ENCODE results near the gene LYPD5.
"Not testable (repeated sequence)": the region's sequence is repeated elsewhere in the genome, so short reads cannot be mapped to it uniquely, and the experiment has no call there.

LYPD5 gene

DNA sequence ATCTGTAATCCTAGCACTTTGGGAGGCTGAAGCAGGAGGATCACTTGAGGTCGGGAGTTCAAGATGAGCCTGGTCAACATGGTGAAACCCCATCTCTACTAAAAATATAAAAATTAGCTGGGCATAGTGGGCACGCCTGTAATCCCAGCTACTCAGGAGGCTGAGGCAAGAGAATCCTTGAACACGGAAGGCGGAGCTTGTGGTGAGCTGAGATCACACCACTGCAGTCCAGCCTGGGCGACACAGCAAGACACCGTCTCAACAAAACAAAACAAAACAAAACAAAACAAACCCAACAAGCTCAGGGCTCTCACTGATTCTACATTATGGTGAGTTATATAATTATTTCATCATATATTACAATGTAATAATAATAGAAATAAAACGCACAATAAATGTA is 4.2 kb upstream of the LYPD5 start:
- DNase-seq (ENCODE audit: low spot score): not testable (repeated sequence)

DNA sequence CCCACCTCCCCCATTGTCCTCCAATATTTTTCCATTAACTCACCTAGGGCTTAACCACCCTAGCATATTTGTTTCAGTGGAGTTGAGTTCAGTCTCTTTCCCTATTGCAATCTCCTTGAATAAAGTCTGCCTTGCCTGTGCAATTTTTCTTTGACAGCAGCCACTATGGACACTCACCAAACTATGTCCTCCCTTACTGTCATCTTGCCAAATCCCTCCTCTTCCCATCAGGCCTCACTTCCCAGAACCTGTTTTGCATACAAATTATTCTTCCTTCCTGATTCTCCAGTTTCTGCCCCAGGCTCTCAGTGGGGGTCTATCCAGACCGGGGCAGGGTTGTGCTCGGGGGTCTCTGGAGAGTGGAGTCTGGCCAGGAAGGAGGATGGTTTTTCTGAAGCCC is 2.2 kb upstream of the LYPD5 start:
- DNase-seq (ENCODE audit: low spot score): no peak

DNA sequence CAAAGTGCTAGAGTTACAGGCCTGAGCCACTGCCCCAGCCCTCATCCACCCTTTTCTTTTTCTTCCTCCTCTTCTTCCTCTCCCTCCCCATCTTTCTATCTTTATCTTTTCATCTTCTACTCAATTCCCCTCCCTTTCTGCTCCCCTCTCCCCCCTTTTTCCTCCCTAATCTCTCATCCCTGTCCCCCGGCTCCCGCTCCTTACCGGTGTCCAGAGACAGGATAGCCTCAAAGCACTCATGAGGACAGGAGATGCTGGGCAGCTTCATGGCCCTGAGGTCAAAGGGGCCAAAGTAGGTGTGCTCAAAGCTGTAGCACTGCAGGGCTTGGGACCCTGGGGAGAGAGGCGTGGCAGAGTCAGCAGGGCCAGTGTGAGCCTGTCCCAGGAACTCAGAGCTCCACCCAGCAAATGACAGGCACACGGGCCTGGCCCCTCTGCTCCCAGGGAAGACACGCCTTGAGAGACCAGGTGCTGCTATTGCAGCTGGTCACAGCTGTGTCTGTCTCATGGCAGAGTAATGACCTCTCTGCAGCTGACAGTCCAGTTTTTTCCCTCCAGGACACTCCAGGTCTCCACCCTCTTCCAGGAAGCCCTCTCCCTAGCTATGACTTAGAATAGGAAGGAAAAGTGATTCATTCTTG is 2.6 kb downstream of the LYPD5 start:
- no peak for DNase-seq (ENCODE audit: low spot score)

DNA sequence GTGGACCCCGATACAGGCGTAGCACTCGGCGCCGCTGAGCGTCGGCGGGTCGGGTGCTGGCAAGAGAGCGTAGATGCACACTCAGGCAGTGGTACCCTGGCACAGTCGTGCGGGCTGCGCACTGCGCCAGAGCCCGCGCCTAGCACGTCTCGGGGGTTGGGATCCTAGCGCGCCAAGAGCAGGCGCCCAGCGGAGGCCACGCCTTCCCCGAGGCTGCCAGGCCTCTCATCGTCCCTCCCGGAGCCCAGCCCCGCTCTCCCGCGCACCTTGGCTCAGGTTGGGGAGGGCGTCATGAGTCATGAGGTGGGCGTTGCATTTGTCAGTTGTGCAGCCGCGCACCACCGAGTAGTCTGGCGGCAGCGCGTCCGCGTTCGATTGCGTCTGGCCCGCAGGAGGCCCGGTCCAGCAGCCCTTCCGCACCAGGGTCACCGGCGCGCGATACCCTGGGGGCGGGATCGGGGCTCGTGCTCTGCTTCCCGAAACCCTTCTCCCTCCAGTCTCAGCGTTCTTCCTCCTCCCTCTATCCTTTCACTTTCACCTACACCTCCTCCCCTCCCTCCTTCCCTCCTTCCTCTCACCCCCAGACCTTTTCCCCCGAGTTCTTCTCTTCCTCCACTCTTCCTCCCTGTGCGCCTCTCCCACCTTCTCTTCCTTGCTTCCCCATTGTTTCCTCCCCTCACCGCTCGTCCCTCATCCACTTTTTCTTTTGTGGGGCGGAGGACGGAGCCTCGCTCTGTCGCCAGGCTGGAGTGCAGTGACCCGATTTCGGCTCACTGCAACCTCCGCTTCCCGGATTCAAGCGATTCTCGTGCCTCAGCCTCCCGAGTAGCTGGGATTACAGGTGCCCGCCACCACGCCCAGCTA is 3.5 kb downstream of the LYPD5 start:
- DNase-seq (ENCODE audit: low spot score): peak; percentile 61

DNA sequence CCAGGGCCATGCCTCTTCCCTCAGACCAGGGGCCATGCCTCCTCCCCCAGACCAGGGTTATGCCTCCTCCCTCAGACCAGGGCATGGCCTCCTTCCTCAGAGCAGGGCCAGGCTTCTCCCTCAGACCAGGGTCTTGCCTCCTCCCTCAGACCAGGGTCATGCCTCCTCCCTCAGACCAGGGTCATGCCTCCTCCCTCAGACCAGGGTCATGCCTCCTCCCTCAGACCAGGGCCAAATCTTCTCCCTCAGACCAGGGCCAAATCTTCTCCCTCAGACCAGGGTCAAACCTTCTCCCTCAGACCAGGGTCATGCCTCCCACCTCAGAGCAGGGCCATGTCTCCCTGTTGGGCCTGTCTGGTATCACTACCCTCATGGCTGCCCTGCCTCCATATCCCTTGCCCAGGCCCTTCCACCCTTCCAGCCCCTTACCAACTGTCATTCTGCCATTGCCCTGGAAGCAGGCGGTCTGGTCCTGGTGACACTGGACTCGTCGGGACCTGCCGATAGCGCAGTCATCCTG is 4.2 kb downstream of the LYPD5 start:
- no peak for DNase-seq (ENCODE audit: low spot score)

DNA sequence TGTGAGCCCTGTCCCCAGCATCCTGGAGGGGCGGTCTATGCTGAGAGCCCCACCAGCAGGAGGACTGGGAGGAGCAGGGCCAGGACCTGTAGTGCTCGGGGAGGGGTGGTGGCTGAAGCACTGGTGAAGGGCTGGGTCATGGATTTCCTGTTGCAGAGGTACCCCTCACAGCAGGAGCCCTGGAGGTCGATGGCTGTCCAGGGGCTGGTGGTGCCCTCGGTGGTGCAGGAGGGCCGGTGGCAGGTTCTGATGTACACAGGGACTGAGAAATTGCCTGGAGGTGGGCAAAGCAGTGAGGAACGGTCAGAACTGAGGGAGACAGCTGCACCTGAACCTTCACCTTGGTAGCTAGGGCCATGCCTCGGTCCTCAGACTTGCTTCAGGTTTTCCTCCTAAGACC is 4.7 kb downstream of the LYPD5 start:
- DNase-seq (ENCODE audit: low spot score): no peak

DNA sequence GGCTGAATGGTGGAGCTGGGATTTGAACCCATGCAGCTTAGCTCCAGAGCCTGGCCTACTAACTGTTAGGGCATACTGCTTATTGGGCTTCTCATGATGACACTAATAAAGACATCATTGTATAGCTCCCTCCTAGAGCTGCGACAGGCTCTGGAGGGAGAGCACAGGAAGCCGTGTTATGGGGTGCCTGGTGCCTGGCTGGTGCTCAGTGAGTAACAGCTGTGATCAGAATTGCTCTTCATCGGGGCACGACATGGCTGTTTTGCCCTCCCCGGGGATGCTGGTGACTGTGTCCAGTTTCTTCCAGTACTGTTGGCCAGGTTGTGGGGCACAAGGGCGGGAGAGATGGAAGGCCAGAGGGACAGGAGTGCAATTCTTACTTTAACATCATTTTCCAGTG is 5.1 kb downstream of the LYPD5 start:
- DNase-seq (ENCODE audit: low spot score): no peak

DNA sequence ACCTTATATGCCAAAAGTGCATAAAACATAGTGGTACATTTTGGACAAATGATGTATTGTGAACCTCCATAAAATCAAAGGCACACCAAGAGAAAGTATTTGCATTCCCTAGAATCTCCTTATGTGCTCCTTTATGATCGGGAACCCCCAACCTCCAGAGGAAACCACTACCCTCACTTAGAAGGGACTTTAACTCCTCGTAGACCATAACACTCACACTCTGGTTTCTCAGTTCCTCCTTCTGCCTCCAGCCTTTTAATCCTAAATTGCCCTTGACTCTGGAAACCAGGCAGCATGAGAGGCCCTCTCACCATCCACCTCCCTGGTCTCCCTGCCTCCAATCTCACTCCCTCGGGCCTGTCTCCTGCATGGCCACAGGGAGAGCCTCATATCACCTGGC is 11.7 kb downstream of the LYPD5 start:
- no peak for DNase-seq (ENCODE audit: low spot score)

DNA sequence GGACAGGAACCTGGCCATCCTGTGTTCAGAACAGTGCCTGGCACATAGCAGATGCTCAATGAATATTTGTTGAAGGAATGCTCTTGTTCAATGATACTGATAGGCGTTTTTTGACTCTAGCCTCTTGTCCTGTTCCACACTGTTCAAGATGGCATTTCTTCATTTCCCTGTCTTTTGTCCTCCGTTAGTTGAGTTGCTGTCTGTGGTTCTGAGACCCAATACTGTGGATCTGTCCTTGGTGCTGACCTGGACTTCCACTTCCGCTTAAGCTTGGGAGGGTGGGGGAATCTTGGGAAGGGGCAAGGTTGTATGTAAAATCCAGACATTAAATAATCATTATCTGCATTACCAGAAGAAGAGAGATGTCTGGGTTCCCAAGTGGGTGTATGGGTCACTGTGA is 13.2 kb downstream of the LYPD5 start:
- DNase-seq (ENCODE audit: low spot score): no peak

DNA sequence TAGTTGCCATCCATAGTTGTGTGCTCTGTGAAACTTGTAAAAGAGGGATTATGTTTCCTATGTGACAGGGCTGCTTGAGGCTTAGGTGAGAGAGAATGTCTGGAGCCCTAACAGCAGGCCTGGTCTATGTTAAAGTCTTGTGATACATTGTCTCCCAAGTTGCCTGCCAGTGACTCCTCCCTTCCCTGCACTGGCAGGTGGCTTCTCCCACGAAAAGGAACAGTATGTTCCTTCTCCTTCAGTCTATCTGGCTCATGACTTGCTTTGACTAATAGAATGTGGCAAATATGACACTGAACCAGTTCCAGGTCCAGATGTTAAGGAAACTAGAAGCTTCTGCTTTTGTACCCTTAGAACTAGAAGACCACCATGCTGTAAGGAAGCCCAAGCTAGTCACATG is 15.6 kb downstream of the LYPD5 start:
- DNase-seq (ENCODE audit: low spot score): no peak

DNA sequence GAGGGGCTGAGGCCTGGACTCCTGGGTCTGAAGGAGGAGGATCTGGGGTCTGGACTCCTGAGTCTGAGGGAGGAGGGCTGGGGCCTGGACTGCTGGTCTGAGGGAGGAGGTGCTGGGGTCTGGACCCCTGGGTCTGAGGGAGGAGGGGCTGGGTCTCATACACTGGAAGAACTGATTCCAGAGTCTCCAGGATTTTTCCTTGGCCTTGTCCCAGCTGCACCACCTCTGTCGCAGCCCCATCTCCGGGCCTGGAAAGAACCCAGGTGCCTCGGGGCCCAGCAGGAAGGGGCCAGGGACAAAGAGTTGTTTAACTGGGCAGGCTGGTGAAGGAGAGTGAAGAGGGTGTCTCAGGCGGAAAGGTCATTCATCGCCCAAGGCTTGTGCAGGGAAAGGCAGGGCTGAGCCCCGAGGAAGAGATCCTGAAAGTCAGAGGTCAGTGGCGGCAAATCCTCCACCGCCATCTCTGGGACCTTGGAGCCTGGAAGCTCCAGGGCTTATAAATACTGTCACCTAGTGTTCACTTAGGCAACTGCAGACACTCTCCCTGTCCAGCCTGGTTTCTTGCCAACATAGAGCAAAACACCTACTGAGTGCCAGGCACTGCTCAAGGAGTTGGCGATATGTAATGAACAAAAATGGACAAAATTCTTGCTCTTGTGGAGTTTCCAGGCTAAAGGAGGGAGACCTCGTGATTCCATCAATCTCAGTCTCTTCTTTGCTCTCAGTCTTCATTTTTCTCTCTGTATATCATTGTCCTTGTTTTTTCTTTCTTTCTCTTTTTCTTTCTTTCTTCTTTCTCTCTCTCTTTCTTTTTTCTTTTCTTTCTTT is 17.1 kb downstream of the LYPD5 start:
- DNase-seq (ENCODE audit: low spot score): peak; percentile 79

DNA sequence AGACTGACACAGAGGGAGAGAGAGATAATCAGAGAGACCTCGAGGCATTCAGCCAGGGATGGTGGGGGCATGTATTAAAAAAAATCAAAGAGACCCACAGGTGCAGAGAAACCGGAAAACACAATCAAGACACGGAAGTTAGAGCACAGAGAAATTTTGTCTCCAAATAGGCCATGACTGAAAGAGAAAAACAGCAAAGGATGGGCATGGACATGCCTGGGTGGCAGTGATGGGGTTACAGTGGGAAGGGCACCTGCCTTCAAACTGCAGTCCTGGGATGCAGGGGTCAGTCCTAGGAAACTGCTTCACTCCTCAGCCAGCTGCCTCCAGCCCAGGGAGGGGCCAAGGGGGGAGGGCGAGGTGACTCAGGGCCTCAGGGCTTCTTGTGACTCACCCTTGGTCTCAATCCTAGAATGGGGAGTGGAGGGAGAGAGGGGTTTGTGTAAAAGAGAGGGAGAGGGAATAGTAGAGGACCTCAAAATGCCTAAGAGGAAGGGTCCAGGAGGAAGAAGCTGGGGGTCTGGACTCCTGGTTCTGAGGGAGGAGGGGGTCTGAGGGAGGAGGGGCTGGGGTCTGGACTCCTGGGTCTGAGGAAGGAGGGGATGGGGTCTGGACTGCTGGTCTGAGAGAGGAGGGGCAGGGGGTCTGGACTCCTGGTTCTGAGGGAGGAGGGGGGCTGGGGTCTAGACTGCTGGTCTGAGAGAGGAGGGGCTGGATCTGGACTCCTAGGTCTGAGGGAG is 17.8 kb downstream of the LYPD5 start:
- no peak for DNase-seq (ENCODE audit: low spot score)

DNA sequence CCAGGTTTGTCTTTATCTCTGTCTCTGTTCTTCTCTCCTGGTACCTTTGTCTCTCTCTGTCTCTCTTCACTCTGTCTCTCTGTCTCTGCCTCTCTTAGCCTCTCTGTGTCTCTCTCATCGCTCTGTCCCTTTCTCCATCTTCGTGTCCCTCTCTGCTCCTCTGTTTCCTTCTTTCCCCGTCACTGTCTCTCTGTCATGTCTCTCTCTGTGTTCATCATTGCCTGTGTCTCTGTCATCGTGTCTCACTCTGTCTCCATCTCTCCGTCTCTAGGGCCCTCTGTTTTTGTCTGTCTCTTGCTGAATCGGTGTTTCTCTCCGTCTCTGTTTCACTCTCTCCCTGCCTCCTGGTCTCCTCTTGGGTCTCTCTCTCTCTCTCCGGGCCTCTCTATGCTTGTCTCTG is 18.6 kb downstream of the LYPD5 start:
- no peak for DNase-seq (ENCODE audit: low spot score)

DNA sequence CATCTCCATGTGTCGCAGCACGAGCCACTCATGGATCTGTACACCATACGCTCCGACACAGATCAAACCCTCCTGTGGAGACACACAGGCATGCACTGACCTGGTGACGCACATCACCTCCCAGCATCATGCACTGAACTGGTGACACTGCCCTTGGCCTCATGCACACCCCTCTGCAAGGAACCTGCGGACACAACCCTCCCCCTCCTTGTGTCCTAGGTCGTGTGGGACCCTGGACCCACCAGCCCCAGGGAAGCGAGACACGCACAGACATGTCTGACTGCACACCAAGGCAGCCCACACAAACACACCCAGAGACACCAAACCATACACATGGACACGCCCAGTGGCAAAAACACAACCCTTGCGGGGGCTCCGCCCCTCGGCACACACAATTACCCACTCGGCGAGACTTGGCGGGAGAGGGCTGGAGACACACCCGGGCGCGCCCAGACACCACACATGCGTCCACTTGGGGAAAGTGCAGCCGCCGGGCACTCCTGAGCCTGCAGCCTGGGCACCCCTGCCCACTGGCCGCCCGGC is 19.5 kb downstream of the LYPD5 start:
- DNase-seq (ENCODE audit: low spot score): no peak

DNA sequence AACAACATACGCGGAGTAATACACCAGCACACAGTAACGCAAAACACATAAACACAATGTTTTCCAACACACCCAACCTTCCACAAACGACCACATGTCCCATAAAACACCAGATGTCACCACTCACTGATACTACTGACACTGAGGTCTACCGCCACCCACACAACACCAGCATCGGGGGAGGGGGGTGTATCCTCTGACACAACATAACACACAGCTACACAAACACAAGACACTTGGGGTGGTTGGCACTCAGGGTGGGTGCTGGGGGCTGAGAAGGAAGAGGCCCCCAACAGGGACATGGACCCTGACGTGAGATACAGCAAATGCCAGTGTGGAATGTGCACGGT is 20.0 kb downstream of the LYPD5 start:
- DNase-seq (ENCODE audit: low spot score): no peak

DNA sequence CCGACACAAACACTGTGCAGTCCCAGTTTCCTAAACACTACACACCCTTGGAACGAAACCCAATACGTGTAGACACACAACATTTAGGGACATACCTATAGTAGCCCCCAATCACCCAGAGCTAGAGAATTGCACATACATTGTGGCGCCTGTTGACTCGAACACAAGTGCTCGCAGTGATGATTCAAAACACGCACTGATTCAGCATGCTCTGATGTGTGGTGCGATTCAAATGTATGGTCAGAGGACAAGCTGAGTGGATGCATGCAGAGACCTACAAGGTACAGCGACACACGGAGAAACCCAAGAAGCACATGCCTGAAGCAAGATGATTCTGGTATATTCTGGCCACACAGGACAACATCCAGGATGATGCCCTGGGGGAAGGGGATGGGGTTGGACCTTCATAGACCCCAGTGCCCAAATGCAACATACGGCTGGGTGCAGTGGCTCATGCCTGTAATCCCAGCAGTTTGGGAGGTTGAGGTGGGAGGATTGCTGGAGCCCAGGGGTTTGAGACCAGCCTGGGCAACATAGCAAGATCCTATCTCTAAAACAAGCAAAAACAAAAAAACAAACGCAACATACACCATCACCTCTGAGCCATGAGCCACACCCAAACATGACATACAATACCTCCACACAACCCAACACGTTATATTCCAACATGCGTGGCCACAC is 20.5 kb downstream of the LYPD5 start:
- DNase-seq (ENCODE audit: low spot score): no peak

DNA sequence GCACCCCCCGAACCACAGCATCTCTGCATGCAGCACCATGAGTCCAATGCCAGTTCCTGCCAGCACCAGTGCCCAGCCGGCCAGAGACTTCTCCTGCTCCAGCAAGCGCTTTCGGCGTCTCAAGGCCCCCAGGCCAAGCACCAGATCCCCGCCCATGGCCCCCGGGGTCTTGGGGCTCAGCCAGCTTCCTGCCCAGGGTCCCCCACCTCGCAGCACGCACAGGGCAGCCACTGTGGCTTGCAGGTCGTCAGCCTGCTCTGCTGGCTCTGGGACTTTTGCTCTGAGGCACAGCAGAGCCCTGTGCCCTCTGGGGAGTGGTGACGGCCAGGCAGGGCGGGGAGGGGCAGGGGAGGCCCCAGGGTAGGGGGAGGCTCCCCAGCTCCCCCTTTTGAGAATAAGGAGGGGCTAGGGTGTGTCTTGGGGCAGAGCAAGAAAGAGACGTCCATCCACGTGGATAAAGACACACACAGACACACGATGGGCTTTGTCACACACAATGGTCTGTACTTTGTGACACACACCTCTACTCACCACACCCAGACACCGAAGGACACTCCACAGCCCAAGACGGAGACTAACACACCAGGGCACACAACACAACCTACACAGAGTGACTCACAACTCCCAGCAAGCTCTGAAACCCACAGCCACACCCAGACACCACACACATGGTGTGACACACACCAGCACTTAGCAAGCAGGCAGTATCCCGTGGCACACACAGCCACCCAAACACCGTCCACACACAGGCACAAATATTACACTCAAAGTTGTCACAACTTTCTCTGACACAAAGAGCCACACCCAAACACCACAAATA is 21.3 kb downstream of the LYPD5 start, which contains the start of gene KCNN4:
Gene KCNN4 (minus strand): TSS at position 268 of the 820 bp plus-strand sequence. CDS start 112 bp downstream, at position 156.
- no peak for DNase-seq (ENCODE audit: low spot score)

DNA sequence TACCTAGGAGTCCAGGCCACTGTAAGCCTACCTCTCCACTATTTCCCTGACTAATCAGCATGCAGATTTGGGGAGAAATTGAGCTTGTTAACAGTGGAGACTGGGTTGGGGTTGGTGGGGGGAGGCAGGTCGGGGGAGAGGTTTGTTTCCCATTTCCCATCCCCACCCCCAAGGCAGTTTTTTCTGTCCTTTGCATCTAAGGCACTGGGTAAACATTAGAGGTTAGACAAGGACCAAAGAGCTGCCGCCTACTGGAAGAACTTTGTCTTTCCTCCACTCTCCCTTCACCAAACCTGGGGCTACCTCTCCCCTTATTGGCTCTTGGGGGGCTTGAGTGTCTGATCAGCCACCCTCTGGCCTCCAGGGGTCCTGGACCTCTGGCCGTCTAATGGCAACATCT is 22.4 kb downstream of the LYPD5 start:
- no peak for DNase-seq (ENCODE audit: low spot score)

DNA sequence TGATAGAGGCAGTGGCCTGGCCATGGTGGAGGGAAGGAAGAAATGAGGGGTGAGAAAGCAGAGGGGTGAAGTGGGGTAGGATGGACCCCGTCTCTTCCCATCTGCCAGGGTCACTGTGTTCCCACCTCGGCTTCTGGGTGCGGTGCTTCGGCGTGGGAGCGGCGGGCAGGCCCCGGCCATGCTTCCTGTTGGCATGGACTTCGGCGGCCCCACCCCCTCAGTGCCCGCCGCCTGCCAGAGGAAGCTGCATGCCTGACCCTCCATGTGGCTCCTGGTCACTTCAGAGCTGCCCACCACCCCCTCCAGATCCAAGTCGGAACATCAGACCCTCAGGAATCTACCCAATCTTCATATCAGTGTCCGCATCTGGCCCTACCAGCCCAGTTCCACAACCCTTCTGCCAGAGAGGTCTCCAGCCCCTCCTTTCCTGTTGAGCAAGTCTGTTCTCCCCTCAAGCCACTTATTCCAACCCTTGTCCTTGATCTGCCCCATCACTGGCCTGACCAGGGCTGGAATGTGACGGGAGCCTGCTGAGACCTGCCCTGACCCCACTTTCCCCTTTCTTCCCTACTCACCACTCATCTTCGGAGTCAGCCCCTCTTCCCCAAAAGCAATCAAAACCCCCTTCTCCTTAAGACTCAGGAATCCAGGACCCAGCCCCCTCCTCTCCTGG is 23.0 kb downstream of the LYPD5 start:
- DNase-seq (ENCODE audit: low spot score): no peak

DNA sequence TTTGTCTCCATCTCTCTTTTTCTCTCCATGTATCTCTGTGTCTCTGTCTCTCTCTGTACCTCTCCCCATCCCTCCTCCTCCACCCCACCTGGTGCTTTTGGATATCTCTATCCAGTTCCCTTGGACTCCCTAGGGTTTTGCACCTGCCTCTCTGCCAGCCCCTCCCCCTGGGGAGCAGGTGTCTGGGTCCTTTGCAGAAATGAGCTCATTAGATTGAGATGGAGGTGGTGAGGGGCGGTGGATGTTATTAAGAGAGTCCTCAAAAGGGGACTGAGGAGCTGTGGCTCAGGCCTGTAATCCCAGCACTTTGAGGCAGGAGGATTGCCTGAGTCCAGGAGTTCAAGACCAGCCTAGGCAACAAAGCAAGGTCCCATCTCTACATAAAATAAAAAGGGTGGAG is 23.6 kb downstream of the LYPD5 start:
- no peak for DNase-seq (ENCODE audit: low spot score)

Measured in D341Med (cell line).